GM21367 (cell line): Measurements from ENCODE around the gene GOLGA6L2.

ENCODE experiments used
- ATAC-seq: cut with Tn5 transposase; IDR thresholded peaks from one replicate; pipeline ENCODE4 v1.9.1; 2021; ENCODE audit not compliant: unreplicated experiment

Gene GOLGA6L2, protein sequence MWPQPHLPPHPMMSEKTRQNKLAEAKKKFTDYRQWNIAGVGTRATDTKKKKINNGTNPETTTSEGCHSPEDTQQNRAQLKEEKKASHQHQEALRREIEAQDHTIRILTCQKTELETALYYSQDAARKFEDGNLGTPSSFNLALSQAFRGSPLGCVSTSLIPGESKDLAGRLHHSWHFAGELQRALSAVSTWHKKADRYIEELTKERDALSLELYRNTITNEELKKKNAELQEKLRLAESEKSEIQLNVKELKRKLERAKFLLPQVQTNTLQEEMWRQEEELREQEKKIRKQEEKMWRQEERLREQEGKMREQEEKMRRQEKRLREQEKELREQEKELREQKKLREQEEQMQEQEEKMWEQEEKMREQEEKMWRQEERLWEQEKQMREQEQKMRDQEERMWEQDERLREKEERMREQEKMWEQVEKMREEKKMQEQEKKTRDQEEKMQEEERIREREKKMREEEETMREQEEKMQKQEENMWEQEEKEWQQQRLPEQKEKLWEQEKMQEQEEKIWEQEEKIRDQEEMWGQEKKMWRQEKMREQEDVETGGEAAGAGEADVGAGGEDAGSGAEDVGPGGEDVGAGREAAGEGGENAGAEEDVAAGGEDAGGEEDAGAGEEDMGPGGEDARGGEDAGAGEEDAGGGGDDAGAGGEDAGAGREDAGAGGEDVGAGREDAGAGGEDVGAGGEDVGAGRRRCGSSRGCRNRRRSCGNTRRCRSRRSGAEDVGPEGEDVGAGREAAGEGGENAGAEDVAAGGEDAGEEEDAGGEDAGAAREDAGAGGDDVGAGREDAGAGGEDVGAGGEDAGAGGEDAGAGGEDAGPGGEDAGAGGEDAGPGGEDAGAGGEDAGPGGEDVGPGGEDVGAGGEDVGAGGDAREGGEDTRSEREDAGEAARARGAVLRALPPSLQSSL

DNA sequence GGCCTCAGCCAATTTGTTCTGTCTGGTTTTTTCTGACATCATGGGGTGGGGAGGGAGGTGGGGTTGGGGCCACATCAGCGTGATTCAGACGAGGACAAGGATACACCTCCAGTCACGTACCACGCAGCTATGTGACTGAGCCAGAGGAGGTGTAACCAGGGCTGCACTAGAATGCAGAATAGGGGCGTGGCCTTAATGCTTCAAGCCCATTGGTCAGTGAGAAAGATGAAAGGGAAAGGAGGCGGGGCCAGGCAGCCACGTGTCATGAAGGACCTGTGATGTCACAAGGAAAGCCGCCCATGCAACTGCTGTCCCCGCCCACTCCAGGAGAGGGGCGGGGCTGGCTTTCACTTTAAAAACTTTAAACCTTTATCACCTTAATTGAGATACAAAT, at the start of gene GOLGA6L2:
GOLGA6L2 (minus strand) TSS at position 137 of the 394 bp plus-strand sequence; CDS start at position 75, 62 bp downstream.
- no peak for ATAC-seq

GRCh38 chr15:23484870-23485269, 37.8 kb upstream of the GOLGA6L2 start:
- no peak for ATAC-seq

- ATAC-seq: no peak
Measured at GRCh38 chr15:23483821-23484299, 36.8 kb upstream of the GOLGA6L2 start.

DNA sequence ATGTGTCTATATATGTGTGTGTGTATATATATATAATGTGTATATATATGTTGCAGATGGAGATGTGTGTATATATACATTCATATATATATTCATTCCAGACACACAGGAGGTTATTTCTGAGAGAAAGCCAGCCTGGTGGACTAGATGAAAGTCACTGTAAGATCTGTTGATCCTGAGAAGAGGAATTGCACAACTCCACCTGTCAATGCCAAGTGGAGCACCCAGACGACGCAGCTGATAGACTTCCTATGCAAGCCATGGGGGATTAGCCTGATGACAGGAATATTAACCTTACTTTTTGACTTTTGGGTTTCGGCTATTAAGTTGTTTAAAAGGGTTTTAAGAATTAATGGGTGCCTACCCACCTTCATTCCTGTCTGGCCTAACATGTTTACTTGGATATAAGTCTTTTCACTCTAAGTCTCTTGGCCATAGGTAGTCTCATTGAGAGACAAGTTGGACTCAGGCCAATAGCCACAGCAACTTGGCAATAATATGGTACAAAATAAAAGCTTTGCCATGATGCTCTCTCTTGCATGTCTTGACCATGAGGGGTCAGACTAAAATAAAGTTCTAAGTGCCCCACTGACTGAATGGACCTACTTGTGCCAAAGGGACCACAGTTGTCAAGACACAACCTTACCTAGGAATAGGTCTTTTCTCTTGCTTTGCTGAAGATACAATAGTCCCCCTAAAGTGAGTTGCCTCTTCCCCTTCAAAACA, 35.9 kb upstream of the GOLGA6L2 start:
- no peak for ATAC-seq

GRCh38 chr15:23482228-23482627, 35.2 kb upstream of the GOLGA6L2 start:
- no peak for ATAC-seq

DNA sequence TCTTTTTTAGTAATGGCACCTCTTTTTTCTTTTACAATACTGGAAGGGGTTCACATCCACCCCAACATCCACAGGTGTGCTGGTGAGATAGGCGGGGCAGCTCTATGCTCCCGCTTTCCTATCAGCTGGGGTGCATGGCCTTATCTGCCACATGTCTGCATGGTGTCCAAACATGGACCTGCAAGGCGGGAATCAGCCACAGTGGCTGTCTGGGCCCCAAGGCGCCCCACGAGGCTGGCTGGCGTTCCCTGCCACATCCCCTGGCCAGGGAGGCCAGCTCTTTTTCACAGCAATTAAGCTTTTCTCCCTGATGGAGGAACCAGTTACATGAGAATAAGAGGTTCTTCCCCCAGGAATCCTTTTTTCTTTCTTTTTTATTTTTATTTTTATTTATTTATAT, 30.9 kb upstream of the GOLGA6L2 start:
- no peak for ATAC-seq

GRCh38 chr15:23472678-23473077, 25.6 kb upstream of the GOLGA6L2 start:
- ATAC-seq: no peak

DNA sequence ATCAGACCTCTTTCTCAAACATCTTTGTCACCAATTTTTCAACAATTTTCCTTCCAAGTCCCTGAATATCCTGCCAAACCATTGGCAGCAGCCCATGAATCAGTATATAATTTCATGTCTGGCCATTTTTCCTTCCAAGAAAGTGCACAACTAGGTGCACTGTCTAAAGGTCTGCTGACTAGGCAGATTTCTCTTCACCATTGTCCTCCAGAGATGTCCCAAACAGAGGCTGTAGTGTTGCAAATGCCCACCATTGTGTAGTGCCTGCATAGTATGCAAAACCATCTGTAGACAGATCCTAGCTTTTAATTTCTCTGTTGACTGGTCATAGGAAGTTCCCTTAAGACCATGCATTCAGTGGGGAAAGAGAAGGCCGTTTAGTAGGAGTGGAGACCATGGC, 25.0 kb upstream of the GOLGA6L2 start:
- no peak for ATAC-seq

- ATAC-seq: no peak
Measured at GRCh38 chr15:23467110-23467600, 20.1 kb upstream of the GOLGA6L2 start.

DNA sequence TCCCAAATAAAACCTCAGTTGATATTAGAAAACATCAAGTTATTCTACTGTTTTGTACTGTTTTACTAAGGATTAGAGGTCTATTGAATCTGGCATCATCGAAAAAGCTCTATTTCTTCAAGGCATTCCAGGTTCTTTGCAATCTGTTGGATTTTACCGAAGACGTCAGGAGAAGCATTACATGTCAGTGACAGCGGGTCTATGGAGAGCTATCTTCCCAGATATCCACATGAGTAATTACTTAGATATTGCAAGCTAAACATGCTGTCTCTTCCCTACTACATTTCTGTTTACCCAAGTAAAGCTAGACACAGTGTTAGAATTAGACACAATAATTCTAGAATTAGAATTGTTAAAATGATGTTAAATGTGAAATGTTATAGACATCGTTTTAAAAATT, 10.8 kb upstream of the GOLGA6L2 start:
- no peak for ATAC-seq

DNA sequence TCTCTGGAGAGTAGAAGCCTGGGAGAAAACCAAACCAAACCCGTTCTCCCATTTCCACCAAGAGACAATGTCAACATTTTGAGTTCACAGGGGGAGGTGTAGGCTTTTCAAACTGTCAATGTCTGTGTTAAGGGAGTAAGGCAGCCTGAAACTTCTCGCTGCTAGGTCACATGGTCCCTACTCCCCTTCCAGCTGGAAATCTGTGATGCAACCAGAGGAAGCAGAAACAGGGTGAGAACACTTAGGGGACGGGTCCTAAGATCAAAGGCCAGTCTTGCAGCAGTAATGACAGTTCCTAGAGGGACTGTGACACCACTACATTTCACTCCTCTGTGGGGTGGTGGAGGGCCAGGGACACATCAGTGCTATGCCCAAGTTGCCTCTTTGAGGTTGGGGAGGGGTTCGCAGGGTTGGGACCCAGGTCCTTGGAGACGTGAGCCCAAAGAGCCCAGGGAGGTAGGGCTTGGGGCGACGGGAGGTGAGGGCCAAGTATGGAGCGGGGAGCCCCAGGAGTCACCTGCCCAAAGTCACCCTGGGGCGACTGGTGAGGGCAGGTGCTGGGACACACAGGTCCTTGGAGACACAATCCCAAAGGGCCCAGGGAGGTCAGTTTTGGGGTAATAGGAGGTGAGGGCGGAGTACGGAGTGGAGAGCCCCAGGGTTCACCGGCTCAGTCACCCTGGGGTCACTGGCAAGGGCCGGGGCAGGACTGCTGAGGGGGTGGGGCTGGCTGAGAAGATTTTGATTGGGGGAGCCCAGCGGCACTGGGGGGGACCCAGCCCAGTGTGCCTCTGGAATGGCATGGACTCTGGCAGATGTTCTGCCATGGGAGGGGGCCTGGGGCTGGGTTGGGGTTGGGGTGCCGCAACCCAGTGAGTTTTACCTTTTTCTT, 582 bp downstream of the GOLGA6L2 start:
- ATAC-seq: no peak

GRCh38 chr15:23444269-23444668, 2.8 kb downstream of the GOLGA6L2 start:
- no peak for ATAC-seq

DNA sequence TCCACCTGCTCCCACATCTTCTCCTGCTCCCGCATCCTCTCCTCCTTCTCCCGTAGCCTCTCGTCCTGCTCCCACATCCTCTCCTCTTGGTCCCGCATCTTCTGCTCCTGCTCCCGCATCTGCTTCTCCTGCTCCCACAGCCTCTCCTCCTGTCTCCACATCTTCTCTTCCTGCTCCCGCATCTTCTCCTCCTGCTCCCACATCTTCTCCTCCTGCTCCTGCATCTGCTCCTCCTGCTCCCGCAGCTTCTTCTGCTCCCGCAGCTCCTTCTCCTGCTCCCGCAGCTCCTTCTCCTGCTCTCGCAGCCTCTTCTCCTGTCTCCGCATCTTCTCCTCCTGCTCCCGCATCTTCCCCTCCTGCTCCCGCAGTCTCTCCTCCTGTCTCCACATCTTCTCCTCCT, 5.8 kb downstream of the GOLGA6L2 start:
- ATAC-seq: no peak

DNA sequence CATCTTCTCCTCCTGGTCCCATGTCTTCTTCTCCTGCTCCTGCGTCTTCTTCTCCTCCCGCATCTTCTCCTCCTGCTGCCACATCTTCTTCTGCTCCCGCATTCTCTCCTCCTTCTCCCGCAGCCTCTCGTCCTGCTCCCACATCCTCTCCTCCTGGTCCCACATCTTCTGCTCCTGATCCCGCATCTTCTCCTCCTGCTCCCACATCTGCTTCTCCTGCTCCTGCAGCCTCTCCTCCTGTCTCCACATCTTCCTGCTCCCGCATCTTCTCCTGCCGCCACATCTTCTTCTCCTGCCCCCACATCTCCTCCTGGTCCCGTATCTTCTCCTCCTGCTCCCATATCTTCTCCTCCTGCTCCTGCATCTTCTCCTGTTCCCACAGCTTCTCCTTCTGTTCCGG, 6.4 kb downstream of the GOLGA6L2 start:
- ATAC-seq: no peak

DNA sequence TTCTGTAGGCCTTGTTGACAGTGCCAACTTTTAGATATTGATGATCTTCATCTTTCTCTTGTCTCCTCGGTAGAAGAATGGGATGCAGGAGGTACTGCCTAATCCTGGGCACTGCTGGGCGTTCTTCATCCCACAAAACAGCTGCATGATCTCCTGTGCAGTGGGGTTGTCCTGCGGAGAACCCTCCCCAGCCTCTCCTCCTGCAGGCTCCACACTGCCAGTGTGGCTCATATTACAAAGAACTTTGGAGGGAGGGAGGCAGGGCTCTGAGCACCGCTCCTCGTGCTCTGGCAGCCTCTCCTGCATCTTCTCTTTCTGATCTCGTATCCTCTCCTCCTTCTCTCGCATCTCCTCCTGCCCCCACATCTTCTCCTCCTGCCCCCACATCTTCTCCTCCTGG, 7.5 kb downstream of the GOLGA6L2 start:
- no peak for ATAC-seq

DNA sequence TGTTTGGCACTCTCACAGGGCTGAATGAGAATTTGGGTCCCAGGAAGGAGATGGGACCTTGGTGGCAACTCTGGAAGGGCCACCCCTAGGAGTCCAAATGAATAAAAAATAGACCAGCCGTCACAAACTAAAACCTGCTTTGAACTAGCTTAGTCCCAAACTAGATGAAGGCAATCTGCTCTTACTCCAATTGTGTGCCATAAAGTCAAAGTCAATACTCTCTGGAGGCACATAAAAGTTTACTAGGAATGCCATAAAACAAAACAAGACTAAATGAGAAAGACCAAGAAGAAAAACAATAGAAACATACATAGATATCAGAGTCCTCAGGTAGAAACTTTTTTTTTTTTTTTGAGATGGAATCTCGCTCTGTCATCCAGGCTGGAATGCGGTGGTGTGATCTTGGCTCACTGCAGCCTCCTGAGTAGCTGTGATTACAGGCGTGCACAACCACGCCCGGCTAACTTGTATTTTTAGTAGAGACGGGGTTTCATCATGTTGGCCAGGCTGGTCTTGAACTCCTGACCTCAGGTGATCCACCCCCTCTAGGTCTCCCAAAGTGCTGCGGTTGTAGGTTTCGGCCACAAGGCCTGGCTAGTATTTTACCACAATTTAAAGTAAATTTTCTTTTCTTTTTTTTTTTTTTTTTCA, 8.1 kb downstream of the GOLGA6L2 start:
- no peak for ATAC-seq

- ATAC-seq: no peak
Measured at GRCh38 chr15:23437673-23438072, 9.4 kb downstream of the GOLGA6L2 start.

- ATAC-seq: no peak
Measured at GRCh38 chr15:23437146-23437545, 9.9 kb downstream of the GOLGA6L2 start.

GRCh38 chr15:23436421-23436820, 10.6 kb downstream of the GOLGA6L2 start:
- no peak for ATAC-seq
